Colonic mucosa (tissue), 4 donors: ENCODE results near the gene PTPRJ. TPM values are rescaled to one million over a fixed set of nuclear protein-coding genes. Genes with fewer than 3 reads are reported as not detected.

ENCODE experiments used
- DNase-seq: peaks from one replicate; pipeline ENCODE4 v3.0.0-alpha.2; 2020
- H3K27ac ChIP-seq: fragments of 200-600 bp; one replicate; pipeline ENCODE4 v1.8.0; 2021
- H3K27me3 ChIP-seq: fragments of 200-600 bp; one replicate; pipeline ENCODE4 v1.8.0; 2021
- H3K36me3 ChIP-seq: fragments of 200-600 bp; one replicate; pipeline ENCODE4 v1.8.0; 2021
- H3K4me1 ChIP-seq: fragments of 200-600 bp; one replicate; pipeline ENCODE4 v1.8.0; 2021; ENCODE audit warnings: mild to moderate bottlenecking
- H3K4me3 ChIP-seq: fragments of 200-600 bp; one replicate; pipeline ENCODE4 v1.8.0; 2021
- H3K9ac ChIP-seq, 2 donors: one replicate each; pipeline ENCODE4 v1.7.0; 2013; ENCODE audit warnings: control low read depth in 2 of 2, low read depth in 2 of 2, low read length in 2 of 2
- H3K9me3 ChIP-seq: fragments of 200-600 bp; one replicate; pipeline ENCODE4 v1.8.0; 2021
- CTCF ChIP-seq: fragments of 200-600 bp; IDR thresholded peaks from one replicate; pipeline ENCODE4 v1.8.0; 2022; ENCODE audit warnings: antibody characterized with exemption, mild to moderate bottlenecking
- intact Hi-C: fragments of 100-400 bp; cut with DNase I; formaldehyde crosslinking; loops from one replicate; pipeline ENCODE4 v1.14.1; 2022
- total RNA-seq, 2 donors: library from RNA; stranded (reverse); fragmentation: NEBNext Ultra II Directional in 1 of 2; extraction: Animal tissue kit (Norgen Biotek cat#: 25700) in 1 of 2; gene quantifications; one replicate each; pipeline ENCODE4 v1.2.1, GENCODE V29; 2021
- donor health status: healthy.
- donor health status: DM: no; HTN: no; CAD: no.
- donor health status: DM: no; HTN: no; CAD: no.

The PTPRJ gene
- total RNA-seq, 2 donors from 2014 or later = 37.5 to 45.7 TPM

- no peak for DNase-seq
- peak overlapping the region; percentile 35 to 55 for H3K9ac ChIP-seq
- no peak for TF ChIP-seq CTCF
- H3K27me3 ChIP-seq = no peaks in the 10 kb centered on the region
- no peaks in the 10 kb centered on the region for H3K36me3 ChIP-seq
- intact Hi-C loops = no loop called here
- no peaks in the 10 kb centered on the region for H3K9me3 ChIP-seq
- no peaks in the 10 kb centered on the region for H3K4me1 ChIP-seq
- H3K4me3 ChIP-seq = no peak overlapping the region
- no peak overlapping the region for H3K27ac ChIP-seq
Observed at GRCh38 chr11:48064306-48064705, 83.9 kb downstream of the PTPRJ start.

- no peak overlapping the region for H3K4me3 ChIP-seq
Observed at GRCh38 chr11:48066881-48067800, 86.8 kb downstream of the PTPRJ start.

GRCh38 chr11:48073031-48073861 is 92.9 kb downstream of the PTPRJ start:
- no peaks in the 10 kb centered on the region for H3K36me3 ChIP-seq
- TF ChIP-seq CTCF = no peak
- intact Hi-C loops = no loop called here
- H3K9ac ChIP-seq = no peak overlapping the region
- no peak for DNase-seq
- H3K4me1 ChIP-seq = no peaks in the 10 kb centered on the region
- H3K27ac ChIP-seq = no peak overlapping the region
- no peak overlapping the region for H3K4me3 ChIP-seq
- no peaks in the 10 kb centered on the region for H3K9me3 ChIP-seq
- H3K27me3 ChIP-seq = no peaks in the 10 kb centered on the region

More at GRCh38 chr11:48066881-48067800, 86.8 kb downstream of the PTPRJ start:
- no peak overlapping the region for H3K27ac ChIP-seq
- no peaks in the 10 kb centered on the region for H3K4me1 ChIP-seq
- H3K9me3 ChIP-seq = no peaks in the 10 kb centered on the region
- H3K9ac ChIP-seq = no peak overlapping the region
- DNase-seq = no peak
- no peaks in the 10 kb centered on the region for H3K36me3 ChIP-seq
- intact Hi-C loops = no loop called here
- no peaks in the 10 kb centered on the region for H3K27me3 ChIP-seq
- no peak for TF ChIP-seq CTCF

- Histone ChIP-seq H3K27ac (no peak overlapping the region), H3K36me3 (no peaks in the 10 kb centered on the region), H3K4me1 (no peaks in the 10 kb centered on the region), H3K9ac (no peak overlapping the region), H3K9me3 (no peaks in the 10 kb centered on the region), H3K27me3 (no peaks in the 10 kb centered on the region), H3K4me3 (no peak overlapping the region)
- no peak for TF ChIP-seq CTCF
- DNase-seq = no peak
- intact Hi-C loops = no loop called here
Observed at GRCh38 chr11:48074425-48075181, 94.2 kb downstream of the PTPRJ start.

GRCh38 chr11:48075637-48076036 is 95.3 kb downstream of the PTPRJ start:
- no peaks in the 10 kb centered on the region for H3K27me3 ChIP-seq
- no peak overlapping the region for H3K27ac ChIP-seq
- no peak overlapping the region for H3K9ac ChIP-seq
- H3K36me3 ChIP-seq = no peaks in the 10 kb centered on the region
- DNase-seq = no peak
- H3K9me3 ChIP-seq = no peaks in the 10 kb centered on the region
- H3K4me3 ChIP-seq = no peak overlapping the region
- no peak for TF ChIP-seq CTCF
- no peaks in the 10 kb centered on the region for H3K4me1 ChIP-seq
- intact Hi-C loops = no loop called here
